HG02642 (cell line): Measurements from ENCODE around the gene ANKRD49.
A peak's percentile ranks its signal among the peaks of the same experiment; 100 is the strongest.

Experiments
- ATAC-seq: cut with Tn5 transposase; IDR thresholded peaks from one replicate; pipeline ENCODE4 v1.9.1; 2021; ENCODE audit warnings: mild to moderate bottlenecking; ENCODE audit not compliant: unreplicated experiment, poor library complexity

ANKRD49 gene

GRCh38 chr11:94493281-94494125, at the start of gene ANKRD49, which contains the start of gene MRE11:
ANKRD49 (plus strand) TSS chr11:94493984; CDS start chr11:94496694, 2,710 bp downstream.
MRE11 (minus strand) TSS chr11:94493844; CDS start chr11:94492801, 1,043 bp downstream.
- peak; percentile 100 for ATAC-seq

GRCh38 chr11:94445641-94446040, 48.1 kb upstream of the ANKRD49 start:
- ATAC-seq: no peak

GRCh38 chr11:94447149-94447548, 46.6 kb upstream of the ANKRD49 start:
- ATAC-seq: no peak

GRCh38 chr11:94449029-94449428, 44.8 kb upstream of the ANKRD49 start:
- ATAC-seq: no peak

GRCh38 chr11:94449437-94449836, 44.3 kb upstream of the ANKRD49 start:
- no peak for ATAC-seq

- ATAC-seq: no peak
These were observed 43.7 kb upstream of the ANKRD49 start for GRCh38 chr11:94450048-94450447.

- ATAC-seq: no peak
These were observed 40.8 kb upstream of the ANKRD49 start for GRCh38 chr11:94452988-94453387.

GRCh38 chr11:94454301-94454700, 39.5 kb upstream of the ANKRD49 start:
- no peak for ATAC-seq

GRCh38 chr11:94455861-94456260, 37.9 kb upstream of the ANKRD49 start:
- ATAC-seq: no peak

GRCh38 chr11:94457118-94458029, 36.4 kb upstream of the ANKRD49 start:
- no peak for ATAC-seq

- no peak for ATAC-seq
These were observed 34.2 kb upstream of the ANKRD49 start for GRCh38 chr11:94459576-94459975.

GRCh38 chr11:94469416-94469815, 24.4 kb upstream of the ANKRD49 start:
- ATAC-seq: peak; percentile 83

GRCh38 chr11:94472916-94473799, 20.6 kb upstream of the ANKRD49 start:
- ATAC-seq: peak; percentile 86

- no peak for ATAC-seq
These were observed 16.2 kb upstream of the ANKRD49 start for GRCh38 chr11:94477624-94478023.

- no peak for ATAC-seq
These were observed 12.4 kb upstream of the ANKRD49 start for GRCh38 chr11:94481342-94481741.

- ATAC-seq: no peak
These were observed 7.7 kb upstream of the ANKRD49 start for GRCh38 chr11:94486068-94486467.

GRCh38 chr11:94494126-94494680, 419 bp downstream of the ANKRD49 start:
- ATAC-seq: peak; percentile 67

GRCh38 chr11:94500181-94500580, 6.4 kb downstream of the ANKRD49 start:
- no peak for ATAC-seq

- no peak for ATAC-seq
These were observed 7.7 kb downstream of the ANKRD49 start for GRCh38 chr11:94501522-94501921.
